Measurements from ENCODE around the gene SYP. TPM values are rescaled to one million over a fixed set of nuclear protein-coding genes. Genes with fewer than 3 reads are reported as not detected.
"Not testable (repeated sequence)": the region's sequence is repeated elsewhere in the genome, so short reads cannot be mapped to it uniquely, and the experiment has no call there.

The SYP gene
- polyA plus RNA-seq, 4 donors, result 2.1 to 3.4 (median 2.9) TPM

DNA sequence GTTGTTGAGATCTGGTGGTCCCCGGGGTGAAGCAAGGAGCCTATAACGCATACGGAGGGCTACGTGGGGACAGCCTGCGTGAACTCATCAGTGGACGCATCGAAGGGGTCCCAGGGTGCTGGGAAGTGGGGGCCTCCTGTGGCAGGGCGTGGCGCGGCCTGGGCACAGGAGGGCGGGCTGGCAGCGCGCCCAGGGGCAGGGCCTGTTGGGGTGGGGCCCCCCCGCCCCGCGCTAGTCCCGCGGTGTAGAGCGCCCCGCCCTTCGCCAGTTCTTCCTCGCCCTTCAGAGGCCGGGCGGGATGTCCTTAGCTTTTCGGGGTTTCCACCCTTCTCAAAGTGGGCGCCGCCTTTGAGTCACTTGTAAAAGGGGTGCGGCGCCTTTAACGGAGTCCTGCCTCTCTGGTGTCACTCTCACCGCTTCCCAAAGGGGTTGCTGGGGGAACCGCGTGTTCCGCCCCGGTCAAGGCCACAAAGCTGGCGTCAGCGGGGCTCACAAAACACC lies 27.7 kb downstream of the SYP start:
- no peak for DNase-seq (ENCODE audit: low read depth in 4 of 4, low spot score in 2 of 4)

DNA sequence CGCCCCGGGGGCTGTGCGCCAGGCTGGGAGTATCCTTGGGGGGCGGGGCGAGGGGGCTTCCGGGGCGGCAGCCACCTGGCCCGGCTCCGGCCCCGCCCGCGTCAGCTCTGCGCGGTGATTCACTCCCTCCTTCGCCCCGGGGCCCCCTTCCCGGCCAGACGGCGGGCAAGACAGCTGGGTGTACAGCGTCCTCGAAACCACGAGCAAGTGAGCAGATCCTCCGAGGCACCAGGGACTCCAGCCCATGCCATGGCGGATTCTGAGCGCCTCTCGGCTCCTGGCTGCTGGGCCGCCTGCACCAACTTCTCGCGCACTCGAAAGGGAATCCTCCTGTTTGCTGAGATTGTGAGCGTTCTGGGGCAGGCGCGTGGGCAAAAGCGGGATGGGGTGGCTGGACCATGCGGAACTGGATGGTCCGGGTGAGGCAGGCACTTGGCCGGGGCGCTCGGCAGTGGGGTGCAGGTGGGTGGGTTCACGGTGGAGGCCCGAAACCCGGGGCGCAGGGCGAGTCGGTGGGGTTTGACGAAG lies 28.2 kb downstream of the SYP start, which contains the start of gene PLP2:
PLP2 (plus strand) TSS at position 147 of the 528 bp plus-strand sequence; CDS start at position 250, 103 bp downstream.
- no peak for DNase-seq (ENCODE audit: low read depth in 4 of 4, low spot score in 2 of 4)

DNA sequence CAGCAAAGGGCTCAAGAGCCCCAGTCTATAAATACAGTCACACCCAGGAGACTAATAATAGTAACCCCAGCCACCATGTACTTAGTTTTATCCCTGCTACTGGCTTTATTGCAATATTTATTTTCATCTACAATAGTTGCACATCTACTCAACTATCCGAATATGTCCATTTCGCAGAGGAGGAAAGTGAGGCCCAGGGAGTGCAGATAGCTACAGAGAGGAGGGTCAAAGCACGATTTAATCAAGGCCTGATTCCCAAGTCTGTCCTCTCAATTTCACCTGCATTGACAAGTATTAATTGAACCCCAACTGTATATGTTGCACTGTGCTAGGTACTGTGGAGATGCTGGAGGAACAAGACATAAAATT lies 32.3 kb downstream of the SYP start:
- DNase-seq (ENCODE audit: low read depth in 4 of 4, low spot score in 2 of 4), result no peak

DNA sequence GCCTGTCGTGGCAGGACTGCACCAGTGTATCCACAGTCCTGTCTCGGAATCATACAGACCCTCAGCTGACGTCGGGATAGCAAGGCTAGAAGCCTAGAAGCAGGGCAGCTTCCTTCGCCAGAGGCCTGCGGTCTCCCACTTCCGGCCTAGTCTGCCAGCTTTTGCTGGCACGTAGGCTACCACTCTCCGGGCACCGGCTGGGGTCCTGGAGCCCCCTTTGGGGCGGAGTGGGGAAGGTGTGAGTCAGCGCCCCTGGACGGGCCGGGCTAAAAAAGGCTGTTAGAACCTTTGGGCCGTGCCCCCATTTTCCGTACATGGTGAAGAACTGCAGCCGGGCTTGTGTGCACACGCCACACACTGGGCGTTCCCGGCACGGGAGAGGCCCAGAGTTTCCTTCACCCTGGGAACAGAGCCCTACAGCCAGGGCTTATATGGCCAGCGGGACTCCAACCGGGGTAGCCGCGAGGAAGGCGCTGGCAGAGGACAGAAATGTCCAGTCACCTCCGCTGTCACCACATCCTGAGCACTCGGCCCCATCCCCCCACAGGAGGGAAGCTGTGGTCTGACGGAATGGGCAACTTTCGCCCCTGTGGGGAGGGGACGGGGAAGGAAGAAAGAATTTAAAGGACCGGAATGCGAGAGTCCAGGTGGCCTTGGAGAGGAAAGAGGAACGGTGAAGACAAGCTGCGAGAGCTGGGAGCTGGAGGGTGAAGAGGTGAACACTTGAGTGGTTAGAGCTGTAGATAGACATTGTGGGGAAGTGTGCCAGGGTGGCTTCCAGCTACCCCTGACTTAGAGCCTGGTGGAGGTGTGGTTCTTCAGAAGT lies 32.9 kb downstream of the SYP start:
- no peak for DNase-seq (ENCODE audit: low read depth in 4 of 4, low spot score in 2 of 4)

DNA sequence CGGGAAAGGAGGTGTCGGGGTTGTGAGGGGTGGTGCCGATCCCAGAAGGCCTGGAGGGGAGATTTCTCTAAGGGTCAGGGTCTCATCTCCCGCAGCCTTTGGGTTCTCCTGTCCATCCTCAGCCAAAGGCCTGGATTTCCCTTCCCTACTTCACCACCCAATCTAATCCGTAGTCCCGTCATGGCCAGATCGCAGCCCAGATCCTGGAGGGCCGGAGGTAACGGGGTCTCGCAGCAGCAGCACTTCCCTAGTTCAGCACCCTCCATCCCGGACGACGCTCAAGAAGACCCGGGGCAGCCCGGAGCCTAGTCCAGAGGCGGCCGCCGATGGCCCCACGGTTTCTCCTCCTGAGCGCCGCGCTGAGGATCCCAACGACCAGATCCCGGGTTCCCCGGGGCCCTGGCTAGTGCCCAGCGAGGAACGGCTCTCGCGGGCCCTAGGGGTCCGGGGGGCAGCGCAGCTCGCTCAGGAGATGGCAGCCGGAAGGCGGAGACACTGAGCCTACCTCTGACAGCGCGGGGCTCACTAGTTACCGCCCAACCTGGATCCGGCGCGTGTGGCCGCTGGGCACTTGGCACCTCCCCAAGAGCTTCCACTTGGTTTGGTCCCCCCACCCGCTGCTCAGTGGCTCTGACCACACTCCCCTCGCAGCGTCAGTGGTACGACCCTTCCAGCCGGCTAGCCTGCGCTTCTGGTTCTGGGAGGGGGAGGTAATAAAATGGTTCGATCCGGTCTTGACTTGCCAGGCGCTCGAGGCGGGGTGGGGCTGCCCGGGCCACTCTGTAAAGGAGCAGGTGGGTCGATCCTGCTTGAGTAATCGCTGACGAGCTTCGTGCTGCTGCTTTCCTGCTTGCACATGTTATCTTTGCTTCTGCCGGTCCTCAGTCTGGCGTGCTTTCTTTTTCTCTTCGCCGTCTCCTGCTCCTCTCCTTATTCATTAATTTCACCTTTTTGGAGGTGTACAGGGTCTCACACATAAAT lies 33.8 kb downstream of the SYP start:
- DNase-seq (ENCODE audit: low read depth in 4 of 4, low spot score in 2 of 4), result peak in 1 of 4 donors; percentile 70

DNA sequence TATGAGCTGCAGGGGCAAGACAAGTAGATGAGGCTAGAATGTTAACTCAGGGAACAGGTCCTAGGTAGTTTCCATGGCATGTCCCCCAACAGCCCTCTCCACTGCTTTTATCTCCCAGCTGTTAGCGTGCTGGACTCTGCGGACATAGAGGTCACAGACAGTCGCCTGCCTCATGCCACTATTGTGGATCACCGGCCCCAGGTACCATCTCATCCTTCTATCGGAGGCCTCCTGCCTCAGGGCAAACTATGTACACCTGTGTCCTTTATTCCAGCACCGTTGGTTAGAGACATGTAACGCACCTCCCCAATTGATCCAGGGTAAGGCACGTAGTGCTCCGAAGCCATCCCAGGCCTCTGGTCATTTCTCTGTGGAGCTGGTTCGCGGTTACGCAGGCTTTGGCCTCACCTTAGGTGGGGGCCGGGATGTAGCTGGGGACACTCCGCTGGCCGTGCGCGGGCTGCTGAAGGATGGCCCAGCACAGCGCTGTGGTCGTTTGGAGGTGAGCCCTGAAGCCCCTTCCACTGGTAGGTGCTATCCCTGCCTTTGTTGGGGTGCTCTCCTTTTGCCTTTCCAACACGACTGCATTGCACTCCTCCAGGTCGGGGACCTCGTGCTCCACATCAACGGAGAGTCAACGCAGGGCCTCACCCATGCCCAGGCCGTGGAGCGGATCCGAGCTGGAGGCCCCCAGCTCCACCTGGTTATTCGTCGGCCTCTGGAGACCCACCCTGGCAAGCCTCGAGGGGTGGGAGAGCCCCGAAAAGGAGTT lies 35.2 kb downstream of the SYP start:
- no peak for DNase-seq (ENCODE audit: low read depth in 4 of 4, low spot score in 2 of 4)

DNA sequence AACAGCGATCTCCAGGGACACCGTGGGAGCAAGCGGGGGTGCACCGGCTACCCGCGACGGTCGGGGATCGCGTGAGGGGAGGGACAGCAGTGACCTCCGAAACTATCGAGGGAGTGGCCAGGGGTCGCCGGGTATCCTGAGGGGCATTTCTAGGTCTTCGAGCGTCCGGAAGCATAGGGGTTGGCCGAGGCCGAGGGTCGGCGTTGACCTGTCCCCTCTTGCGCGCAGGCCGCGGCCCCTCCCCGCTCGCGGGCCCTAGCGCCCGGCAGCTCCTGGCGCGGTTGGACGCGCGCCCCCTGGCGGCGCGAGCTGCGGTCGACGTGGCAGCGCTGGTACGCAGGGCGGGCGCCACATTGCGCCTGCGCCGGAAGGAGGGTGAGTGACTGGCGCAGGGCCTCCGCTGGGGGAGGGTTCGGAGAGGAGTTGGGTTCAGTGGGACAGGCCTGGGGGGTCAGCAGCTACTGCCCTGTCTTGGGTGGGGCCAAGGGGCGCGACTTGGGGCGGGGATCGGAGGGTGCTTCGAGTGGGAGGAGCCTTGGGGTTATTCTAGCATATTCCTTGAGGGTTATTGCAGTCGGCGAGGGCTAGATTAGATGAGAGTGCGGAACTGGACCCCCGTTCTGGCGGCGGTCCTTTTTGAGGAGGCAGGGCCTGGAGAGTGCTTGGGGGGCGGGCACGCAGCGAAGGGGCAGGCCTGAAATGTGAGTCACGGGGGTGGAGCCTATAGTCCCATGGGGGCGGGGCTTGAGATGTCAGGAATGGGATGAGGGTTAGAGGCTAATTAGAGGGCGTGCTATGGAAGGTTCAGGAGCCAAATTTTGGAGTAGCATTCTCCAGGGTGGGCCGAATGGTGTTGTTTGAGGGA lies 36.2 kb downstream of the SYP start:
- DNase-seq (ENCODE audit: low read depth in 4 of 4, low spot score in 2 of 4), result peak in 1 of 4 donors; percentile 67

DNA sequence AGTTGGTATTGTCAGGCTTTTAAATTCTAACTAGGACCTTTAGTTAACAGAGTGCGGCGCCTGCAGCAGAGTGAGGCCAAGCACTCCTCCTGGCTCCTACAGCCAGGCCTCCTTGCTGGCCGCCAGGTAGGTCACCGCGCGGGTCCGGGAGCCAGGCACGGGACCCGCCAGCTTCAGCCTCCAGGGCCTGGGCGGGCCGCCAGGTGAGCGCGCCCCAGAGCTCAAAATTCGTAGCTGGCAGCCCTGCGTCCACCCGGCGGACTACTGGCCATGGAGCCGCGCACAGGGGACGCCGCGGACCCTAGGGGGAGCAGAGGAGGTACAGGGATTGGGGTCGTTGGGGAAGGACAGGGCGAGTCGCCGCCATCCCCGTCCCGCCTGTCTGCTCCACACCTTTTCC lies 37.4 kb downstream of the SYP start, which contains the start of gene MAGIX:
MAGIX (plus strand) TSS at position 139 of the 400 bp plus-strand sequence; CDS start at position 271, 132 bp downstream.
- no peak for DNase-seq (ENCODE audit: low read depth in 4 of 4, low spot score in 2 of 4)

DNA sequence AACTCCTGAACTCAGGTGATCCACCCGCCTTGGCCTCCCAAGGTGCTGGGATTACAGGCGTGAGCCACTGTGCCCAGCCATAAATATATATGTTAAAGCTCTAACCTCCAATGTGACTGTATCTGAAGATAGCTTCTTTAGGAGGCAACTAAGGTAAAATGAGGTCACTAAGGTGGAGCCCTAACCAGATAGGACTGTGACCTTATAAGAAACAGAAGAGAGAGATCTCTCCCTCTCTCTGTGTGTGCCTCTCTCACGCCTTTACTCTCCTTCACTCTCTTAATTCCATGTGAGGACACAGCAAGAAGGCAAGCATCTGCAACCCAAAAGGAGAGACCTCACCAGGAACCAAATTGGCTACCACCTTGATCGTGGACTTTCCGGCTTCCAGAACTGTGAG lies 38.4 kb downstream of the SYP start:
- DNase-seq (ENCODE audit: low read depth in 4 of 4, low spot score in 2 of 4), result no peak

DNA sequence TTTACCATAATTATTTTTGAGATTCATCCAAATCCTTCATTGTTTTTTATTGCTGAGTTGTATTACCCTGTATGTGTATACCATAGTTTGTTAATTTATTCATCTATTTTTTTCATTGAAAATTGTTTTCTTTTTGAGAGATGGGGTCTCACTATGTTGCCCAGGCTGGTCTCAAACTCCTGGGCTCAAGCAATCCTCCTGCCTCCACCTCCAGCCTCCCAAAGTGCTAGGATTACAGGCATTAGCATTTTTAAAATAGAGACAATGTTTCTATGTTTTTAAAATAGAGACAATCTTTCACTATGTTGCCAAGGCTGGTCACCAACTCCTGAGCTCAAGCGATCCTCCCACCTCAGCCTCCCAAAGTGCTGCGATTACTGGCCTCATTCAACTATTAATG lies 39.1 kb downstream of the SYP start:
- DNase-seq (ENCODE audit: low read depth in 4 of 4, low spot score in 2 of 4), result no peak

DNA sequence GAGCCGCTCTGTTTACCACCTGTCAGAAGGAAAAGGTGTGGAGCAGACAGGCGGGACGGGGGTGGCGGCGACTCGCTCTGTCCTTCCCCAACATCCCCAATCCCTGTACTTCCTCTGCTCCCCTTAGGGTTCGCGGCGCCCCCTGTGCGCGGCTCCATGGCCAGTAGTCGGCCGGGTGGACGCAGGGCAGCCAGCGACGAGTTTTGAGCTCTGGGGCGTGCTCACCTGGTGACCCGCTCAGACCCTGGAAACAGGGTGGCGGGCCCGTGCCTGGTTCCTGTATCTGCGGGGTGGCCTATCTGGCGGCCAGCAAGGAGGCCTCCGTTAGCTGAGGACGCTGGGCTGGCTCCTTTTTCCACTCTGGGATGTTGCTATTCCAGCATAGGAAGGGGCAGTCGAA lies 42.8 kb downstream of the SYP start:
- no peak for DNase-seq (ENCODE audit: low read depth in 4 of 4, low spot score in 2 of 4)

DNA sequence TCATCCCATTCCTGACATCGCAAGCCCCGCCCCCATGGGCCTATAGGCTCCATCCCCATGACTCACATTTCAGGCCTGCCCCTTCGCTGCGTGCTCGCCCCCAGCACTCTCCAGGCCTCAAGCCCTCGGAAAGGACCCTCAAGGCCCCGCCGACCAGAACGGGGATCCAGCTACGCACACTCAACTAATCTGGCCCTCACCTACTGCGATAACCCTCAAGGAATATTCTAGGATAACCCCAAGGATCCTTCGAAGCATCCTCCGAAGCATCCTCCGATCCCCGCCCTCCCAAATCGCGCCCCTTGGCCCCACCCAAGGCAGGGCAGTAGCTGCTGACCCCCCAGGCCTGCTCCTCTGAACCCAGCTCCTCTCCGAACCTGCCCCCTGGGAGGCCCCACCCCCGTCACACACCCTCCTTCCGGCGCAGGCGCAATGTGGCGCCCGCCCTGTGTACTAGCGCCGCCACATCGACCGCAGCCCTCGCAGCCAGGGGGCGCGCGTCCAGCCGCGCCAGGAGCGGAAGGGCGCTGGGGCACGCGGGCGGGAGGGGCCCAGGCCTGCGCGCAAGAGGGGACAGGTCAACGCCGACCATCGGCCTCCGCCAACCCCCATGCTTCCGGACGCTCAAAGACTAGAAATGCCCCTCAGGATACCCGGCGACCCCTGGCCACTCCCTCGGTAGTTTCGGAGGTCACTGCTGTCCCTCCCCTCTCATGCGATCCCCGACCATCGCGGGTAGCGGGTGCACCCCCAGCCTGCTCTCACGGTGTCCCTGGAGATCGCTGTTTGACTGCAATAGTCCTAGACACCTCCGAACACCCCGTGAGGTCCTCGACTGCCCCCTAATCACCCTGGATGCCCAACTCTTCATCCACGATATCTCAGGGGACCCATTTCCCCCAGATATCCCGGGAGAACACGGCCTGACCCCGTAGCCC lies 43.8 kb downstream of the SYP start:
- DNase-seq (ENCODE audit: low read depth in 4 of 4, low spot score in 2 of 4), result peak in 2 of 4 donors; percentile 53 to 67

DNA sequence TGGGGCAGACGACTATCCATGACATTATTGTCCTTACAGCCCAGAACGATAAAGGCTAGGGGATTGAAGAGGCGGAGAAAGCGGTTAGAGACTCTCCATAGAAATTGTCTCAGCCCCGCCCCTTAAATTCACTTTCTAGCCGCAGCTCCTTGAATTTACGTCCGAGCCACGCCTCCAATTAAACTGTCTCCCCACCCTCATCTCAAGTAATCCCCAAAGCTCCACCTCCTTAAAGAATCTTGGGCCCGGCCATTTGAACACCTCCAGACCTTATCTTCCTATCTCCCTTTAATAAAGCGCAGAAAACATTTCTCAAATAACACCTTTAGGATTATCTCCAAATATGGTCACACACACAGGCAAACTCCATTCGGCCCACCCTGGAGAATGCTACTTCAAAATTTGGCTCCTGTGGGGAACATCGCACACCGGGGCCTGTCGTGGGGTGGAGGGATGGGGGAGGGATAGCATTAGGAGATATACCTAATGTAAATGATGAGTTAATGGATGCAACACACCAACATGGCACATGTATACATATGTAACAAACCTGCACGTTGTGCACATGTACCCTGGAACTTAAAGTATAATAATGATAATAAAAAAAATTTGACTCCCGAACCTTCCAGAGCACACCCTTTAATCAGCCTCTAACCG lies 44.6 kb downstream of the SYP start:
- DNase-seq (ENCODE audit: low read depth in 4 of 4, low spot score in 2 of 4), result no peak

DNA sequence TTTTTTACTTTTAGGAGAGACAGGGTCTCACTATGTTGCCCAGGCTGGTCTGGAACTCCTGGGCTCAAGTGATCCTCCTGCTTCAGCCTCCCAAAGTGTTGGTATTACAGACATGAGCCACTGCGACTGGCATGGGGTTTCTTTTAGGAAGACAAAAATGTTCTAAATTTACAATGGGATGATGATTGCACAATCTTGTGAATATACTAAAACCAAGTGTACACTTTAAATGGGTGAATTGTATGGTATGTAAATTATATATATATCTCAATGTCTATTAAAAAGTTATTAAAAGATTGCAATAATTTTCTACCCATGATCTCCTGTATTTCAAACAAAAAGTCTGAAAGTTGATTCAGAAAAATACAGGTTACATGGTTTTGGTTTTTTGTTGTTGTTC lies 46.5 kb downstream of the SYP start:
- no peak for DNase-seq (ENCODE audit: low read depth in 4 of 4, low spot score in 2 of 4)

DNA sequence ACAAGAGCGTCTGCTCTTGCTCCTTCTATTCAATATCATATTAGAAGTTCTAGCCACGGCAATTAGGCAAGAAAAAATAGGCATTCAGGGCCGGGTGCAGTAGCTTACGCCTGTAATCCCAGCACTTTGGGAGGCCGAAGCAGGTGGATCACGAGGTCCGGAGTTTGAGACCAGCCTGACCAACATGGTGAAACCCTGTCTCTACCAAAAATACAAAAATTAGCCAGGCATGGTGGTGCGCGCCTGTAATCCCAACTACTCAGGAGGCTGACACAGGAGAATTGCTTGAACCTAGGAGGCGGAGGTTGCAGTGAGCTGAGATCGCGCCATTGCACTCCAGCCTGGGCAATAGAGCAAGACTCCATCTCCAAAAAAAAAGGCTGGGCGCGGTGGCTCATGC lies 50.7 kb downstream of the SYP start:
- not testable (repeated sequence) for DNase-seq (ENCODE audit: low read depth in 4 of 4, low spot score in 2 of 4)

DNA sequence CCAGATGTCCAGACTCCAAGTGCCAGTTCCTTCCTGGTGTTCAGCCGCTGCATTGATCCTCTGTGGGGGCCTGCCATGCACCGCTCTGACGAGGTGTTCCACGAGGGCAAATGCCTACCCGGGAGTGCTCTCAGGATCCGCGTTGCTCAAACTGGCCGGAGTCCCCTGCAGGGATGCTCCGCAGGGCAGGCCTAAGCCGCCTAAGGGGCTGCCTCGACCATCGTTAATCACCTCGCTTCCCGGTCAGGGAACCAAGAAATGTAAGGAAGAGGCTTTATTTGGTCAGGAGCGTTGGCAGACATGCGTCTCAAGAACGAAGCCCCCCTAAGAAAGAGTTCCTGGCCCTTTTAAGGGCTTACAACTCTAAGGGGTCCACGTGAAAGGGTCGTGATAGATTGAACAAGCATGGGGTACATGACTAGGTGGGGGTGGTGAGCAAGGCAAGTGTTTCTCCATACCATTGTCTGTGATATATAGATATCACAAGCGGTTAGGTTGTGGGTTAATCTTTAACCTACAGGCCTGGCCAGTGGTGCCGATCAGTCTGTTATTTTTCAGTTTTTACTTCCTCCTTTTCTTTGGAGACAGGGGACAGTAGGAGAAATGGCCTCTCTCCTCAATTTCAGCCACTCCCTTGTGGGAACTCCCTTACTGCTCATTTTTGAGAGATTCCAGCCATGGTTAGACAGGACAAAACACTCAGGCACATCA lies 51.4 kb downstream of the SYP start:
- not testable (repeated sequence) for DNase-seq (ENCODE audit: low read depth in 4 of 4, low spot score in 2 of 4)

DNA sequence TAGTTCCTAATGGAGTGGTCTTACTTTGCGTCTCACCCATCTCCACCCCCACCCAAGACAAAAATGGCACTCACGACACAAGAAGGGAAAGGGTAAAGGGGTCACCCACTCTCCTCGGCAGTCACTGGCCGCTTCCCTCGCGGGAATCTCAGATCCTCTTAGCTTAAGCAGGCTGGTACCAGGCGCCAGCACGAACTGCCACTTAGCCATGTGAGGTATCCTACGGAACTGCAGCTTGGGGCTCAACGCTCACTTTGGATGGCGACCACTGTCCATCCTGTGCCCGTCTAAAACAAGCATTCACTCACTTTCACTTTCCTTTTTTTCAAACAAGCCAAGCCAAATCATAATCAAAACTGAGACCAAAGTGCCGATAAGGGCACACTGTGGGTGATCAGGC lies 52.1 kb downstream of the SYP start:
- DNase-seq (ENCODE audit: low read depth in 4 of 4, low spot score in 2 of 4), result no peak

Data from left renal cortex interstitium (tissue), 4 donors.